Rectal smooth muscle tissue (tissue), 1 donor: ENCODE results near the gene TOMM40.

ENCODE experiments used
- H3K27ac ChIP-seq: one replicate; pipeline ENCODE4 v1.7.0; 2013; ENCODE audit warnings: low read depth, low read length, inconsistent platforms
- H3K27me3 ChIP-seq: one replicate; pipeline ENCODE4 v1.7.0; 2013; ENCODE audit warnings: low read length; ENCODE audit not compliant: control insufficient read depth, insufficient read depth
- H3K36me3 ChIP-seq: one replicate; pipeline ENCODE4 v1.7.0; 2013; ENCODE audit warnings: low read length; ENCODE audit not compliant: control insufficient read depth, insufficient read depth
- H3K4me1 ChIP-seq: one replicate; pipeline ENCODE4 v1.7.0; 2013; ENCODE audit warnings: low read length; ENCODE audit not compliant: control insufficient read depth, insufficient read depth
- H3K4me3 ChIP-seq: one replicate; pipeline ENCODE4 v1.7.0; 2013; ENCODE audit warnings: low read length
- H3K9ac ChIP-seq: one replicate; pipeline ENCODE4 v1.7.0; 2013; ENCODE audit warnings: low read length

TOMM40 gene

DNA sequence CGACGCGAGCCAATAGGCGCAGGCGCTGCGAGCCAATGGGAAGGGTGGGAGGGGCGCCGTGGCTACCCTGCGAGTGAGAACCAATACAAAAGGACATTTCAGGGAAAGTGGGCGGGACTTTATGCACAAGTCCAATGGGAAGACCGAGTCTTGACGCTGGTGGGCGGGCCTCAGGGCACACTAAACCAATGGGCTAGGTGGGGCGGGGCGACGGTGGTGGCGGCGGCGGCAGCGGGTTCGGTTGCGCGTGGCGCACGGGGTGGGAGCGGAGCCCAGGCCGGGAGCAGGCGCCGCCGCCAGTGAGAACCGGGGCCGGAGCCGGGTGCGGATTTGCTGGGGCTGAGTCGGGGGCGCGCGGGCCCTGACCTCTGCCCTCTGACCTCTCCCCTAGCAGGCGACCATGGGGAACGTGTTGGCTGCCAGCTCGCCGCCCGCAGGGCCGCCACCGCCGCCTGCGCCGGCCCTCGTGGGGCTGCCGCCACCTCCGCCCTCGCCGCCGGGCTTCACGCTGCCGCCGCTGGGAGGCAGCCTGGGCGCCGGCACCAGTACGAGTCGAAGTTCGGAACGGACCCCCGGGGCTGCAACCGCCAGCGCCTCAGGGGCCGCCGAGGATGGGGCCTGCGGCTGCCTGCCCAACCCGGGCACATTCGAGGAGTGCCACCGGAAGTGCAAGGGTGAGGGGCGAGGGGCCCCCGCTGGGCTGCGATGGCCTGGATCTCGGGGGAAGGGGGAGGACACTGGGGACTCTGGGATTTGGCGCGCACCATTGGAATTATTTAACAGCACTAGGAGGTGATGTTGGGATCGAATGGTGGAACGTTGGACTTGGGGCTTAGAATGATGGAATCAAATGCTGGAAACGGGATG lies at the start of gene TOMM40:
Gene TOMM40 (plus strand): TSS at position 239 of the 867 bp plus-strand sequence. CDS start 162 bp downstream, at position 401.
- H3K27me3 ChIP-seq = no peaks in the 10 kb centered on the region
- H3K36me3 ChIP-seq = peaks cover 26% of the 10 kb centered on the region
- H3K4me1 ChIP-seq = peaks cover 13% of the 10 kb centered on the region
- peak within 1 kb of the TSS; percentile 82 for H3K4me3 ChIP-seq
- peak within 1 kb of the TSS; percentile 67 for H3K9ac ChIP-seq
- H3K27ac ChIP-seq = peak within 1 kb of the TSS; percentile 97

DNA sequence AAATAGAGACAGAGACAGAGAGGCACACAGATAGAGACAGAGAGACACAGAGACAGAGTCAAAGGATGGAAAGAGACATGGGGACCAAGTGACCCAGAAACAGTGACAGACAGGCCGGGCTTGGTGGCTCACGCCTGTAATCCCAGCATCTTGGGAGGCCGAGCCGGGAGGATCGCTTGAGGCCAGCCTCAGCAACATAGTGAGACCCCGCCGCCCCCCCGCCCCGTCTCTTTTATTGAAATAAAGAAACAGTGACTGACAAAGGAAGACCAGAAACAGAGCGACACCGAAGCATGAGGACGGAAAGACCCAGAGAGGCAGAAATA lies 45.8 kb upstream of the TOMM40 start:
- H3K27me3 ChIP-seq = no peaks in the 10 kb centered on the region
- H3K4me1 ChIP-seq = peaks cover 18% of the 10 kb centered on the region
- H3K4me3 ChIP-seq = peak overlapping the region; percentile 76
- no peak overlapping the region for H3K27ac ChIP-seq
- no peaks in the 10 kb centered on the region for H3K36me3 ChIP-seq
- no peak overlapping the region for H3K9ac ChIP-seq

DNA sequence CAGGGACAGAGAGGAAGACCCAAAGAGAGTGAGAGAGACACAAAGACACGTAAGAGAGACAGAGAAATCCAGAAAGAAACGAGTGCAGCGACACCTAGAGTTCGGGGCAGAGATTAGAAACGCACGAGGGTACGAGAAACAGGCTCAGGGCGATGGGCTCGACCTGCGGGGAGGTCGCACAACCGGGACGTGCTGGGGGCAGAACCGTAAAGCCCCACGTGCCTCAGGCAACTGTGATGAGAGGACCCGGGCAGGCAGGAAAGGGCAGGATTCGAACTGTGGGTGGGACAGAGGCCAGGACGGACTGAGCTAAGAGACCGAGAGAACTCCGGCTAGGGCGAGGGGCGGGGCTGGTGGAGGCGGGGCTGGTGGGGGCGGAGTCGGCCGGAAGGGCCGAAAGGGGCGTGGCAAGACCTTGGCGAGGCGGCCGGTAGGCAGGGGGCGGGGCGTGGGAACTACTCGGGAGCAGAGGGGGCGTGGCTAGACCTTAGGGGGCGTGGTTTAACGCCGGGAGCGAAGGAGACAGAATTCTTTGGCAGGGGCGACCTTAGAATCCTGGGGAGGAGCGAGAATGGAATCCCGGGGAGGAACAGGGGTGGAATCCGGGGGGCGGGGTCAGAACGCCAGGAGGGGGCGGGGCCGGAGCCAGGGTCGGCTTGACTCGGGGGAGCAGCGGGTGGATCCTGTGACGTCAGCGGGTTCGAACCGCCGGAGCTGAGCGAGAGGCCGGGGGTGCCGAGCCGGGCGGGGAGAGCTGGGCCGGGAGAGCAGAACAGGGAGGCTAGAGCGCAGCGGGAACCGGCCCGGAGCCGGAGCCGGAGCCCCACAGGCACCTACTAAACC lies 45.2 kb upstream of the TOMM40 start, which contains the start of gene NECTIN2:
Gene NECTIN2 (plus strand): TSS at position 686 of the 843 bp plus-strand sequence. CDS start 229 bp downstream, outside the sequence.
- Histone ChIP-seq H3K36me3 (no peaks in the 10 kb centered on the region), H3K4me3 (peak within 1 kb of the TSS; percentile 83), H3K9ac (peak within 1 kb of the TSS; percentile 94), H3K27me3 (no peaks in the 10 kb centered on the region), H3K4me1 (peaks cover 18% of the 10 kb centered on the region), H3K27ac (peak within 1 kb of the TSS; percentile 90)

DNA sequence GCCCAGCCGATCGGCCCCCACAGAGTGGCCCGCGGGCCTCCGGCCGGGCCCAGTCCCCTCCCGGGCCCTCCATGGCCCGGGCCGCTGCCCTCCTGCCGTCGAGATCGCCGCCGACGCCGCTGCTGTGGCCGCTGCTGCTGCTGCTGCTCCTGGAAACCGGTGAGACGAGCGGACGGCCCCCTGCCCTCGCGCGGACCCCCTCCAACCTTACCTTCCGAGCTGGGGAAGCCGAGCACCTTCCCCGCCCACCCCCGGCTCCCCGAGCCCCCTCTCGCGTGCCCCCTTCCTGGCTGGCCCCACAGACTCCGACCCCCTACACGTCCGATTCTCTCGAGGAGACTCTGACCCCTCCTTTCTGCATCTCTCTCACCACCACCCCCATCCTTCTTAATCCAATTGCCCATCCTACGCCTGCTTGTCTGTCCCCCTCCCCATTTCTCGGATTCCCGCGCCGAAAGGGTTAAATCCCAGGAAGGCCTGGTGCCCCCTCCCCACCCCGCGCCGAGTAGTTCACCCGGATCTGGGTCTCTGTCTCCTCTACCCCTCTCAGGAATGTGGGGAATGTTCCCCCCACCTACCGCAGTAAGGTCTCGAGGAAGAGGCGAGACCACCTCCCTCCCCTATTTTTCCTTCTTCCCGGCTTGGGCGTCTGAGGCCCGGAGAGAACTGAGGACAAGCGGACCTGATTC lies 44.5 kb upstream of the TOMM40 start:
- Histone ChIP-seq H3K9ac (peak overlapping the region; percentile 94), H3K27ac (peak overlapping the region; percentile 90), H3K4me1 (peaks cover 18% of the 10 kb centered on the region), H3K36me3 (no peaks in the 10 kb centered on the region), H3K4me3 (peak overlapping the region; percentile 83), H3K27me3 (no peaks in the 10 kb centered on the region)

DNA sequence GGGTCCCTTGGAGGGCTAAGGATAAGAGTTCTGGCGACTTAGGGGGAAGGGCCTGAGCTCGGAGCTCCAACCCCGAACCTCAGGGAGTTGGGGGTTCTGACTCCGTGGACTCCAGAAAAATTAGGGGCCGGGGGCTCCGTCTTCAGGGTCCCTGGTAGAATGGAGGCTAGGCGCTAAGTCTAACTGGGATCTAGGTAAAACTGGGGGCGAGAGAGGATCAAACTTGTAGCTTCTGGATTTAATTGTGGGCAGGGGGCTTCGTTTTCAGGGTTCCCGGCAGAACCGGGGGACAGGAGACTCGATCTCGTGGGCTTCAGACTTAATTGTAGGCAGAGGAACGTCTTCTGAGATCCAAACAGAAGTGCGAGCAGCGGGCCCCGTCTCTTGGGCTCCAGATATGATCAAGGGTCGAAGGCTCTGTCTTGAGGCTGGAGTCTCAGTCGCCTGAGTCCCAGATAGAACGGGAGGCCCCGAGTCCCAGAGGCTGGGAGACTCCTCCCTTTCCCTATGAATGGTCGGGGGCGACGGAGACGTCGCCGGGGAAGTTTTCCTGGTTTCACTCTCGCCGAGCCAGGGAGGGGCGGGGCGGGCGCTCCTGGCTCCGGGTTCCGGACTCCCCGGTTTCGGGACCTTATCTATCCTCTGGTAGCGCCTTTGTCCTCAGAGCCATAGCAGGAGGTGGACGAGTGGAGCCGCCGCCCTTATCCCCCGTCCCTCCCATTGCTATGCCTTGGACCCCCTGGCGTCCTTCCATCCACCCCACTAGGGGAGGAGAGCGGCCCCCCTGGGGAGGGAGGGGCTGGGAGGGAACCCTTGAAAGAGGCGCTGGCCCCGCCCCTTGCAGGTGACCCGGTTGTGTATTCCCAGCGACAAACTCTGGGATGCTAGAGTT lies 43.7 kb upstream of the TOMM40 start:
- Histone ChIP-seq H3K4me3 (peak overlapping the region; percentile 83), H3K36me3 (no peaks in the 10 kb centered on the region), H3K27me3 (no peaks in the 10 kb centered on the region), H3K4me1 (peaks cover 18% of the 10 kb centered on the region), H3K27ac (peak overlapping the region; percentile 90), H3K9ac (peak overlapping the region; percentile 94)

DNA sequence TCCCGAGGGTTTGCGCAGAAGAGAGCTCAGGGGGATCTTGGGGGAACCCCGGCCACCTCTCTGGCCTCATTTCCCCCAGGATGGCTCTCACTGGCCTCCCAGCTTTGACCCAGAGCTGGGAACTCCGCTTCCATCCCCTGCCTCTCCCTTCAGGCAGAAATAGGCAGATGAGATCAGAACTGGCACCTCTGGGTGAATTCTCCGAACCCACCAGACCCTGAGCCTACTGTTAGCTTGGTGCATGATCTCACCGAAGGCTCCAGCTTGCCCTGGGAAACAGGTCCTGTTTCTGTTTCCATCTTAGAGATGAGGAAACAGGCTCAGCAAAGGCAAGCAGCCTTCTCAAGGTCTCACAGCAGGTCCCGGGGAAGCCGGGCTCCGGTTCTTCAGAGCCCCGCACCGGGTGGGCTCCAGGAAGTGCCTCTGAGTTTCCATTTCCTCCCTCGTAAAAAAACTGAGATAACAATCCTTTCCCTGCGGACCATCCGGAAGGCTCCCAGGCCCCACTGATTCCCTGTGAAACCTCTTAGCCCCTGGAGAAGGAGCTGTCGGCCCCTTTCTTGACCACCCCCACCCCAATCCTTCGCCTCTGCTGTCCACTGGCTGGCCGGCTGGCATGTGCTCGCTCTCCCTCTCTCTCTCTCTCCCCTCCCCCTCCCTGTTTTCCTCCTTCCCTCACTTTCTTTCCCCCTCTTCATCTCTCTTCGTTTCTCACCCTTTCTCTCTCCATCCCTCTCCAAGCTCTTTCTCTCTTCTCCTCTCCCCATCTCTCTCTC lies 42.8 kb upstream of the TOMM40 start:
- Histone ChIP-seq H3K4me3 (peak overlapping the region; percentile 83), H3K4me1 (peaks cover 18% of the 10 kb centered on the region), H3K9ac (no peak overlapping the region), H3K36me3 (no peaks in the 10 kb centered on the region), H3K27me3 (no peaks in the 10 kb centered on the region), H3K27ac (peak overlapping the region; percentile 90)

DNA sequence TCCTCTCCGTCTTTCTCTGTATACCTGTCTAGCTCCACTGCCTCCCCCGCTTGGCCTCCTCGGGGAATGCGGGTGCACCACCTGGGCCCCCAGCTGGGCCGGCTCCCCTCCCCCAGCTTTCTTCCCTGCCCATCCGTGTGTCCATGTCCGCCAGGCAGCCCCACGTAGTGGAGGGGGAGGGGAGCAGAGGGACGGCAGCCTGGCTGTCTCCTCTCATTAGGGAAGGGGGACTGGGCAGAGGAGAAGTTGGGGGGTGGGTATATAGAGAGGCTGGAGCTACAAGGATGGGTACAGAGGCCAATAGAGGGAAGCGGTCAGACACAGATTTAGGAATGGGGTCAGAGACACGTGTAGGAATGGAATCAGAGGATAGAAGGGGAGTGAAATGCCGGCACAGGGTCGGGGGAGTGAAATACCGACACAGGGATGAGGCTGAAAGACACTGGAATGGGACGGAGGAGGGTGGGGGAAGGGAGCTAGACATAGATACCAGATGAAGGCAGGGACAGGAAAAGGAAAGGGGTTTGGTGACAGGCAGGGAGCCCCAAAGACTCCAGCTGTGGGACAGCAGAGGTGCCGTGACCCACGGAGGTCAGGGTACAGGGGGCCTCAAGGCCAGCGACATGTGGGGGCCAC lies 42.1 kb upstream of the TOMM40 start:
- no peak overlapping the region for H3K4me3 ChIP-seq
- H3K4me1 ChIP-seq = peaks cover 18% of the 10 kb centered on the region
- H3K9ac ChIP-seq = no peak overlapping the region
- H3K27ac ChIP-seq = peak overlapping the region; percentile 90
- no peaks in the 10 kb centered on the region for H3K27me3 ChIP-seq
- no peaks in the 10 kb centered on the region for H3K36me3 ChIP-seq

DNA sequence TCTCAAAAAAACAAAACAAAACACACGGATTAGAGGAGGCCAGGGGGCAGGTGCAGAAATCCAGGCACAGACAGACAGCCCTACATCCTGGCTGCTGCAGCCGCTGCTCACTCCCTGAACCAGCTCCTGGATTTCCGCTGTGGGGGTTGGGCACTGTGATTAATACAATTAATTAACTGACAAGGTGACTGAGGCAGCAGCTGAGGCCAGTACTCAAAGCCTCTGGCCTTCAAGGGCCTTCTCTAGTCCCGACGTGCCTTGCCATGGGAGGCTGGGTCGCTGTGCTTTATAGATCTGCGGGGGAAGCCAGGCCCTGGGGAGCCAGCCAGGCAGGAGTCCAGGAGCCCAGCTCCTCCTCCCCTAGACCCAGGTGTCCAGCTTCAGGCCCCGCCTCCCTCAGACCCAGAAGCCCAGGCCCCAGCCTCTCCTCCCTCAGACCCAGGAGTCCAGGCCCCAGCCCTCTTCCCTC lies 40.4 kb upstream of the TOMM40 start:
- peaks cover 14% of the 10 kb centered on the region for H3K4me1 ChIP-seq

DNA sequence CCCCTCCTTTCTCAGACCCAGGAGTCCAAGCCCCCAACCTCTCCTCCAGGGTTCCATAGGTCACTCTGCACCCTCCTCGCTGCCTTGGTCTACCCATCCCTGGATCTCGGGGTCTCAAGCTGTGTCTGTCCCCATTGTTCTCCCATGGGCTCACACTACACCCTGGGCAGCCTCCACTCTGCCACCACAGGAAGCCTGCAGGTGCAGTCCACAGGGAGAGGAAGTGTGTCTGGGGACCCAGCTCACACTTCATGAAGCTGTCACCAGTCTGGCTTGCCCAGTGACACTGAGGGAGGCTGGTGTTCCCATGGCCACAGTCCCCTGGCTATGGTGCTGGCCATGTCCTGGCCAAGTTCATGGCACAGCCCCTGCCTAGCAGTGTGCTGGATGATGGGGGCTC lies 39.6 kb upstream of the TOMM40 start:
- Histone ChIP-seq H3K4me3 (no peak overlapping the region), H3K4me1 (peaks cover 14% of the 10 kb centered on the region), H3K36me3 (no peaks in the 10 kb centered on the region), H3K27me3 (no peaks in the 10 kb centered on the region), H3K27ac (no peak overlapping the region), H3K9ac (no peak overlapping the region)

More for the DNA sequence above, 40.4 kb upstream of the TOMM40 start:
- Histone ChIP-seq H3K27ac (no peak overlapping the region), H3K36me3 (no peaks in the 10 kb centered on the region), H3K9ac (no peak overlapping the region), H3K27me3 (no peaks in the 10 kb centered on the region), H3K4me3 (no peak overlapping the region)

DNA sequence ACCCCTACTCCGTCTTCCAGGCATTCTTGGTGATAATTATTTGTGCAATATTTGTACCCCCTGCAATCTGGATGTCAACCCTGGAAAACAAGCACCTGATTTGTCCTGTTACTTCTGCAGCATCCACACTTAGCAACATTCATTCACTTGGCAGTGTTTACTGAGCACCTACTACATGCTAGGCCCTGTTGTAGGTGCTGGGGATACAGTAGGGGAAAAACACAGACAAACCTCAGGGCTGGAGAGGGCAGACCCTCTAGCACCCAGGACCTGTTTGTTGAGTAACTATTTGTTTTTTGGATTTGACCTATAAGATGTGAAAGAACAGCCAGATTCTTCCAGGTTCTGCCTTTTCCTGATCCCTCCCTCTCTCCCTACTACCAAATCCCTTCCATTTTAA lies 35.4 kb upstream of the TOMM40 start:
- Histone ChIP-seq H3K27ac (no peak overlapping the region), H3K4me3 (no peak overlapping the region), H3K27me3 (no peaks in the 10 kb centered on the region), H3K9ac (no peak overlapping the region), H3K4me1 (no peaks in the 10 kb centered on the region), H3K36me3 (peaks cover 2% of the 10 kb centered on the region)
